GM21528 (cell line): ENCODE results near the gene MRGPRX2.

Experiments used
- ATAC-seq: cut with Tn5 transposase; IDR thresholded peaks from one replicate; pipeline ENCODE4 v1.9.1; 2021; ENCODE audit warnings: mild to moderate bottlenecking, moderate library complexity; ENCODE audit not compliant: unreplicated experiment, low FRiP score

Gene MRGPRX2

DNA sequence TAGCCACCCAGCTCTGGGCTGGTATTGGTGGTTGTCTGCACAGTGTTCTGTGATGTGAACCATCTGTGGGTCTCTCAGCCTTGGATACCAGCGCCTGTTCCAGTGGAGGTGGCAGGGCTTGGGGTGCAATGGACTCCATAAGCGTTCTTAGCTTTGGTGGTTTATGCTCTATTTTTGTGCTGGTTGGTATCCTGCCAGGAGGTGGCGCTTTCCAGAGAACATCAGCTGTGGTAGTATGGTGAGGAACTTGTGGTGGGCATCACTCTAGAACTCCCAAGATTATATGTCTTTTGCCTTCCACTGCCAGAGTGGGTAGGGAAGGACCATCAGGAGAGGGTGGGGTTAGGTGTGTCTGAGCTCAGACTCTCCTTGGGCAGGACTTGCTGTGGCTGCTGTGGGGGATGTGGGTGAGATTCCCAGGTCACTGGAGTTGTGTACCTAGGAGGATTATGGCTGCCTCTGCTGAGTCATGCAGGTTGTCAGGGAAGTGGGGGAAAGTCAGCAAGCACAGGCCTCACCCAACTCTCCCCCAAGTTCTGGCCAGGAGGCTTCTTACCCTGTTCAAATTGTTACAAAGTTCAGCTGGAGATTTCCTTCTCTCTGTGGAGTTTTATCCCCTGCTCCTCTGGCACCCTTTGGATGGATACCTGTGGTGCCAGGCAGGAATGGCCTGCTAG is 47.2 kb downstream of the MRGPRX2 start:
- ATAC-seq = no peak

DNA sequence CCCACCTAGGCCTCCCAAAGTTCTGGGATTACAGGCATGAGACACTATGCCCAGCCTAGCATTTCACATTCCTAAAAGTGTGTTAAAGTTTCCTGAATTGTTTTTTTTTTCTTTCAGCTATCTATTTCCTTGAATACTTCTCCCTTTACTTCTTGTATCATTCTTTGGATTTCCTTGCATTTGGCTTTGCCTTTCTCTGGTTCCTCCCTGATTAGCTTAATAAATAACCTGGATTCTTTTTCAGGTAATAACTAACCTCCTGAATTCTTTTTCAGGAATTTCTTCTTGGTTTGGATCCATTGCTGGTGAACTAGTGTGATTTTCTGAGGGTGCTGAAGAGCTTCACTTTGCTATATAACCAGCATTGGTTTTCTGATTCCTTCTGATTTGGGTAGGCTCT is 47.9 kb downstream of the MRGPRX2 start:
- ATAC-seq = no peak
